DMS114 treated with DMSO at 0.1 percent for 48 hours (cell line): ENCODE measurements around the gene SRP19.
"Not testable (repeated sequence)": the region's sequence is repeated elsewhere in the genome, so short reads cannot be mapped to it uniquely, and the experiment has no call there.

Experiments
- DNase-seq: peaks from one replicate; lab custom pipeline; 2025; ENCODE audit not compliant: unreplicated experiment; lab: John Stamatoyannopoulos, UW

Gene SRP19

DNA sequence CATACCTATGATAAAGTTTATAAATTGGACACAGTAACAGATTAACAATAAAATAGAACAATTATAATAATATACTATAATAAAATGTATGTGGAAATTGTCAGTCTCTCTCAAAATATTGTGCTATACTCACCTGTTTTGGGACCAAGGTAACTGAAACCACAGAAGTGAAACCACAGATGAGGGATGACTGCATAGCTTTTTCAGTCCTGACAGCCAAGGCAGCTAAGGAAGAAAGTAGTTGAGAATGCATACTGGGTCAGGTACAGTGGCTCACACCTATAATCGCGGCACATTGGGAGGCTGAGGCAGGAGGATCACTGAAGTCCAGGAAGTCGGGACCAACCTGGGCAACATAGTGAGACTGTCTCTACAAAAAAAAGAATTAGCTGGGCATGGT, 8.9 kb downstream of the SRP19 start:
- no peak for DNase-seq

DNA sequence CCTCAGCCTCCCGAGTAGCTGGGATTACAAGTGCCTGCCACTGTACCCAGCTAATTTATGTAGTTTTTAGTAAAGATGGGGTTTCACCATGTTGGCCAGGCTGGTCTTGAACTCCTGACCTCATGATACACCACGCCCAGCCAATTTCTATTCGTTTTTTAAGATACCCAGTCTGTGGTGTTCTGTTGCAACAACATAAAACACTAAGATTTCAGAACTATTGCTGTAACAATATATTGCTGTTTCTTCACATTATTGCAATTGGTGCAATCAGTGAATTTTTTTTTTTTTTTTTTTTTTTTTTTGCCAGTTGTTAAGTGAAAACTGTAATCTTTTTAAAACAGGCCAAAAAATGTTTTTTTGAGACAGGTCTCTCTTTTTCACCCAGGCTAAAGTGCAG, 9.9 kb downstream of the SRP19 start:
- no peak for DNase-seq

DNA sequence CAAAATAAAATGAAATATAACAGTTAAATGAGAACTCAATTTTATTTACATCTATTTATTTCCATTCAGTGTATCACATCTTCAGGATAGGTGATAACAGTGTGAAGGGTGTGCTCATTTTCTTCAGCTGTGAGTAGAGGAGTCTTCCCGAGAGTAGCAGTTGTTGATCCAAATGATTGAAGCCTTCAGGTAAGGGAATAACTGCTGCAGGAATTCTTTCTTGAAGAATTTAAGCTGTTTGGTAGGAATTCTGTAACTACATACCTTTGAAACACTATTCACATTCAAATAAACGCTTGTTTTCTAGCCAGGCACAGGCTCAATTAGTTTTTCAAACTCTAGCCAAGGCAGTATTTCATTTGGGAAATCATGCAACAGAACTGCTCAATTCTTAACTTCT, 15.3 kb downstream of the SRP19 start:
- DNase-seq = no peak

DNA sequence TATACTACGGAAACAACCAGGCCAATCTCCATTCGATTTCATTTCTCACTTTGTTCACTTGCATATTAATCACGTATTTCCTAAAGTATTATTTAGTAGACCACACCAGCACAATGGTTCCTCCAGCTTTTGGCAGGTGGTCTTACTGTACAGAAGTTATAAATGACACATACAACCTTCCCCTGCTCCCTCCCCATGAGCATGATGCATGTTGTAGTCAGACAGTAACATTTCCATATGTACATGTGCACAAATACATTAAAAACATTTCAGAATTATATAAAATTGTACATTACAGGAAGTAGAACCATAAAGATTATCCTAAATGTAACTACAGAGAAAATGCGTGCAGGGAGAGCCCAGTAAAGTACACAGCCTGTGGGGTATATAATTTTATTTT, 17.0 kb downstream of the SRP19 start:
- no peak for DNase-seq

DNA sequence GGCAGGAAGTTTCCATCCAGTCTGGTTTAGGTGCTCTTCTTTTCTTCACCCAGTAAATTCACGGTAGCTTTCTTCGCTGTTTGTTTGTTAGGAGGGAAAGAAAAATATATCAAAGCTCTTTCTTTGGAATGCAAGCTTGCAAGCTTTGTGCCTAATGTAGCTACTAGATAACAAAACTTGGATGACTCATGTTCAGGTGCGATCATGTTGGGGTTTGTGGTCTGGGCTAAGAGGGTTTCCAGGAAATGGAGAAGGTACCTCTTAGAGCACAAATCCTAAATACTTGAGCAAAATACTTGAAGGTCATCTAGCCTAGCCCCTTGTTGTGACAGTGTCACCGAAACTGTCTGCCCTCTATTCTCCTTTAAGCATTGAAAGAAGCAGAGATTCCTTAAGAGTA, 17.7 kb downstream of the SRP19 start:
- no peak for DNase-seq

DNA sequence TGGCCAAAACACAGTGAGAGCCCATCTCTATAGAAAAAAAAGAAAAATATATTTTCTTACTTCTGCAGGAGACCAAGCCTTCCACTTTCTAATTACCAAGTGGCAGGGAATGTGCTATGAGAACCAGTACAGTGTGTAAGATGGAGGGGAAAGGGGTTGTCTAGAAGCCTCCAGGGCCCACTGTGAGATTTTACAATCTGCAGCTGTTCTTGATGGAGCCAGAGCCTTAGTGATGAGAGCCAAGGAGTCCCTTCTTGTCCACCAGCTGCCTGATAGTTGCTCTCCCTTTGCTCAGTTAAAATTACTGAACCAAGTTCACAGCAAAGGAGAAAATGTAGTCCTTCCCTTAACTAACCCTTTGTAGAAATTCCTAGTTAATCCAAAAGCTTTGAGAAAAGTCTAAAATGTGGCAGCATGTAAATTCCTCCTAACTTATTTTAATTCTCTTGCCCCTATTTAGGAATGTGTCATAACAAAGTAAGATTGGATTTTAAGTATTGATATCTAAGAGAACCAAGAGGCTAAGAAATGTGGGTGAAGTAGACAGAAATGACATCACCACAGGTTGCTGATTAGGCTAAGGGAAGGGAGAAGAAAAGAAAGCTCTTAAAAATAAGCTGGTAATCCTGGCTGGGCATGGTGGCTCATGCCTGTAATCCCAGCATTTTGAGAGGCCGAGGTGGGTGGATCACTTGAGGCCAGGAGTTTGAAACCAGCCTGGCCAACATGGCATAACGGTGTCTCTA, 19.3 kb downstream of the SRP19 start:
- no peak for DNase-seq

DNA sequence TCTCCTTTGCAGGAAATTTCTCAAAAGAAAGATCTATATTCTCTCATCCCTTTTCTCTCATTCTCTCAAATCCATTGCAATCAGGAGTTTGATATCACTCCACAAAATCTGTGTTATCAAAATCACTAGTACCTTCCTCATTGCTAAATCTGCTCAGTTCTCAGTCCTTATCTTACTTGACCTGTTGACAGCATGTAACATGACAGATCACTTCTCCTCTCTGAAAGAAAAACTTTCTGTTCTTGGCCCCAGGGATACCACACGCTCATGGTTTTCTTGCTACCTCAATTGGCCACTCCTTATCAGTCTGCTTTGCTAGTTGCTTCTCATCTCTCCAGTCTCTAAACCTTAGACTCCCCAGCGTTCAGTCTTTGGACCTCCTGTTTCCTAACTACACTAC, 22.1 kb downstream of the SRP19 start:
- DNase-seq = no peak

DNA sequence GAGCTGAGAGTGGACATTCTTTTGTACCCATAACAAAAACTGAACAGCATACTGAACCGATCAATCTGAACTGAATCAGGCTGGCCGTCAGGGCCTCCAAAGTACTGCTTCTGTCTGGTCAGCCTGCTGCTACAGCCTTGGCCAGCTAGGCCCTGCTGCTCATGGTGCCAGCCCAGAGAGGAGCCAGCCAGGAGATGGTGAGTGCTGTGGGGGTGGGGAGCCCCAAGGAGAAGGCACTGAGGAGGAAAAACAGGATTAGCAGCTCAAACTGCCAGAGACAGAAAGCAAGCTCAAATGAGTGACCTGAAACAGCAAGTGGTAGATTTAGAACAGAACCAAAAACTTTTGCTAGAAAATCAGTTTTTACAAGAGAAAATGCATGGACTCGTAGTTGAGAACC, 23.9 kb downstream of the SRP19 start:
- DNase-seq = no peak

DNA sequence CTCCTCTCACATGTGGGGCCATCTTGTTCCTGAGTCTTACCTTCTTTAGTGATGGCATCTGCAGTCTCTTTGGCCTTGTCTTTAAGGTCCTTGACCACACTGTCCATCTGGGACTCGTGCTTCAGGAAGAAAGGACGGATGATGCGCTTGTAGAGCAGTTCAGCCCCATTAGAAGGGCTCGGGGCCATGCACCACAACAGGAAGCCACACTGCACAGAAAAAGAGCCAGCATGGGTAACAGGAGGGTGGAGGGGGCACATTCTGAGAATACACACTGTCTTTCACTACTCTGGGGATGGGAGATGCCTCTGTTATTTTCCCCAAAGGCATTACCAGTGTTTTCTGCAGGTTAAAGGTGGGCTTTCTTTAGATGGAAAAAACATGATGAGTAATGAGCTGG, 25.9 kb downstream of the SRP19 start:
- no peak for DNase-seq

DNA sequence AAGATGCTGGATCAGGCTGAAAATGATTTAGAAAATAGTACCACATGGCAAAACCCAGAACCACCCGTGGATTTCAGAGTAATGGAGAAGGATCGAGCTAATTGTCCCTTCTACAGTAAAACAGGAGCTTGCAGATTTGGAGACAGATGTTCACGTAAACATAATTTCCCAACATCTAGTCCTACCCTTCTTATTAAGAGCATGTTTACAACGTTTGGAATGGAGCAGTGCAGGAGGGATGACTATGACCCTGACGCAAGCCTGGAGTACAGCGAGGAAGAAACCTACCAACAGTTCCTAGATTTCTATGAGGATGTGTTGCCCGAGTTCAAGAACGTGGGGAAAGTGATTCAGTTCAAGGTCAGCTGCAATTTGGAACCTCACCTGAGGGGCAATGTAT, 31.0 kb downstream of the SRP19 start:
- DNase-seq = not testable (repeated sequence)

DNA sequence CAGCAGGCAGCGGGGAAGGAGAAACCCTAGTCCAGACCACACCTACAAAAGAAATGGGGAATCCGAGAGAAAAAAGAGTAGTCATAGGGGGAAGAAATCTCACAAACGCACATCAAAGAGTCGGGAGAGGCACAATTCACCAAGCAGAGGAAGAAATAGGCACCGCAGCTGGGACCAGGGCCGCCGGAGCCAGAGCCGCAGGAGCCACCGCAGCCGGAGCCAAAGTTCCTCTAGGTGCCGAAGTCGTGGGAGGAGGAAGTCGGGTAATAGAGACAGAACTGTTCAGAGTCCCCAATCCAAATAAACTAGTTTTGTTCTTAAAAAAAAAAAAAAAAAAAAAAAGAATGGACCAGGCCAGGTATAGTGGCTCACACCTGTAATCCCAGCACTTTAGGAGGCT, 31.7 kb downstream of the SRP19 start:
- DNase-seq = no peak

DNA sequence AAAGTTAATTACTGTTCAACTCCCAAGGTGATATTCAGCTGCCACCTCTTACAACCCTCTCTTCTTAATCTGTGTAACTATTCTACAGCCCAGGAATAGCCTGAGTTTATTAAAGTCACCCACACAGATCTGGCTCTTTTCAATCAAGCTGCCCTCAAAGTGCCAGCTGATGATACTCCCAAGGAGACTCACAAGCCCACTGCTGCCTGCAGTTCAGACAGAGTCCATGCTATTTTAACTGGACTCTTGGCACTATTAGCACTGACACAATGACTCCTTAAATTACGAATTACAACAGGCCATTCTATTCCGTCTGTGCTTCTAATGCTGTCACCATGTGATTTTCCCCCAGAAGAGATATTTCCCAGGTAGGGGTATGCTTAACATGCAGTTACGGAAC, 34.6 kb downstream of the SRP19 start:
- DNase-seq = no peak

DNA sequence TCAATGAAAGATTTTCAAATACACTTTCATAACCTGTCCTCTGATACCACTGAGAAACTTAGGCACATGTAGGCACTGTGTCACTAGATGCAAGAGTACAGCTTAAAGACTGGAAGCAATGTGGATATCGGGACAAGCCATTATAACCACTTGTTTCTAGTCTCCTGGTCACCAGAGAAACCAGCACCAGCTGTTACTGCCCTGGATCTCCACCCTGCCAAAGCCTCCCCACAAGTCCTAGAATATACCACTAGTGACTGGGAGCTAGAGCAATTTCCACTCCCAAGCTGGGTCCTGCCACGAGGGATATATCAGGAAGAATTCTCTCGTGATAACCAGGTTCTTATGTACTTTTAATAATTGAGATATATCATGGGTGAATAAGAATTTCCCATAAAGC, 41.5 kb downstream of the SRP19 start:
- no peak for DNase-seq

DNA sequence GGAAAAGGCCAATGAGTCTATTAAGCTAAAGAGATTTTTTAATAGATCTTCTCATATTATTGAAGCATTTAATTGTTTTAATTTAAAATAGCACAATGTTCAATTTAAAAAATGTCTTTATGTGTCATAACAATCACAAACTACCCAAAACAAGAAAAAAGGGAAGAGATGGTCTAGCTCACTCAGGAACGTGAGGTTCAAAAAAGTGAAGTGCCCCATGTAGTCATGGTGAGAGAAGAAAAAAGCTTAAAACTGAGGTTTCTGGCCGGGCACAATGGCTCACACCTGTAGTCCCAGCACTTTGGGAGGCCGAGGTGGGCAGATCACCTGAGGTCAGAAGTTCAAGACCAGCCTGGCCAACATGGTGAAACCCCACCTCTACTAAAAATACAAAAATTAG, 43.9 kb downstream of the SRP19 start:
- not testable (repeated sequence) for DNase-seq

DNA sequence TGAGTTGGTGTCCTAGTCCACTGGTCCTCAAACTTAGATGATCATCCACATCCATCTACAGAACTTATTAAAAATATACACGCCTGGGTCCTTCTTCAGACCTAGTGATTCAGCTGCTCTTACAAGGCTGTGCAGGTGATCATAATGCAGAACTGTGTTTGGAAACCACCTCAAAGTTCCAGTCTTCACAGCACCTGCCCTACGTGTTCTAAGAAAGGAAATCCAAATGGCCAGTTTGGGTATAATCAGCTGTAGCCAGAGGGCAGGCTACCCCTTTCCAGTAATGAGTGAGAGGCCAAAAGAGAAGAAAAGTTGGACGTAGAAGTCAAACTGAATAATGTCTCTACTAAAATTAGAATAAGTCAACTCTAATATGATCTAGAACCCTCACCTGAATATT, 45.5 kb downstream of the SRP19 start:
- DNase-seq = no peak

DNA sequence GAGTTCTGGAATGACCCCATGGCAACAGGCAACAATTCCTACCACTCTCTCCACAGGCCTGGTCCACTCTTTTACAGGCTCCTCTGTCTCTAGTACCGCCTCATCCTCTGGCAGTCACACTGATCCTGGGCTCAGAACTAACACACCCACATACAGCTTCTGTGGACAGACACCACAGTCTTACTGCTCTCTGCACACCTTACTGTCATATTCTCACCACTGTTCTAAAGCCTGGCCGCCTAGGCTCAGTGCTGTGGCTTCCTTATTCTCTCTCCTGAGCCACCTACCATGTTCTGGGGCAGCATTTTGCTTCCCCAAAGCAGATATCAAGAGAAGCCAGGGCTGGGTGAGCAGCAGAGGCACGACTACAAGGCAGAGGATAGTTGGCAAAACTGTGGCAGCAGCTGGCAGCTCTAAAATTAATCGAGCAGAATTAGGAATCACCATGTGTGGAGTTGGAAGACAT, 46.1 kb downstream of the SRP19 start:
- DNase-seq = no peak

DNA sequence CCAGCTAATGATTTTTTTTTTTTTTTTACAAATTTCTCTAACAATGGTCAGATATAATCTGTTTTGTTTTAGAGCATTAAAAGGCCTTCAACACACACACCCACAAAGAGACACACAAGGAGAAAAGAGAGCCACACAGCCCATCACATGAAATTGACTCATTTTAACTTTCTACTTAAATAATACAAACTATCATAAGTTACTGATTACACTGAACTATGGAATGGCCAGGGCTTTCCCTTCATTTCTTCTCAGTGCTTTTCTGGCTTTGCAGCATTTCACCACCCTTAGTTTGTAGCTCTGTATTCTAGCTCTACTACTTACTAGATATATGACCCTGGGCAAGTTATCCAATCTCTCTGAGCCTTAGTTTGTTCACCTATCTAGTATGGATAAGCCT, 47.8 kb downstream of the SRP19 start:
- DNase-seq = no peak

DNA sequence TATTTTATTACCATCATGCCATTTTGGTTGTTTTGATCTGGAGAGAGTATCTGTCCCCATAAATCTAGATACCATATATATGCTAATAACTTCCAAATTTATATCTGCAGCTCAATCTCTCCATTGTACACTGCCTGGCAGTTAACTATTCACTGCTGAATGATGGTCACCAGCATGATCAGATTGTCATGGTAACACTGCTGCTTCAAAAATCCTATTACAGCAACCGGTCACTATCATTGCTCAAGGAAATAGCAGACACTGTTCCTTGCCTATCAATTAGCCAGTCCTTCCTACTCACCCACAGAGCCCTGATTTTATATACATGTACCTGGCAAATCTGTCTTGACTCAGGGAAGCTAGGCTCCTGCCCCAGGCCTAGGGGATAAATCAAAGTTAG, 49.4 kb downstream of the SRP19 start:
- DNase-seq = no peak

DNA sequence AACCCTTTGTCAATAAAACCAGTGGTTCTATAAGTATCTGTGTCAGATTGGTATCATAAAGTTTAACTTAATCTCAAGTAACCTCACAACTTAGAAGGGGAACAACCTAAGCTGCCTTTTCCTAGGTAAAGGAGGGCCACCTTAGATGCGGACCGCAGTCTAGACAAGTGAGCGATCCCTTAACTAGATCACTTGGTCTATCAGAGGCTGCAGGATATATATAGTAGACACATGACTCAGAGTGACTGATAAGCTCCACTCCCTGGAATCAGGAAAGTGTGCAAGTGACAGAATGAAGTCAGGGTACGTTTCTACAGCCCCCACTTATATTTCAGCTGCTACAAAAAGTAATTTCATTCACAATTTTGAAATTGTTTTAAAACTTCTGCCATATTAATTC, 53.5 kb downstream of the SRP19 start:
- DNase-seq = no peak

DNA sequence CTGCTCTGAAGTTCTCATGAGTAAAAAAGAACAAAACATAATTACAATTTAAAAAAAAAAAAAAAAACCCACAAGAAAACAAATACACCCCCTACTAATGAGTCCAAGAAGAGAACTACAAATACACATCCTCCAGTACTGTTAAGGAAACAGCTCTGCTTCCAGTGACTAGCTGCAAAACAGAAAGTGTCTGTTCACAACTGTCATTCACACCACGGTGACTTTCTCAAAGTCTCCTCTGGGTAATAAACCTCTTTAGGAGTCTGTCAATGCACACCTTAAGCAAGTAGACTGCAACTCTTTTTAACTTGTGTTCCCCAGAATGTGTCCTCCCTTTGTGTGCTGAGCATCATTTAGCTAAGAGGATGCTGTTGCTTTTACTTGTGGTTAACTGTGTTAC, 54.7 kb downstream of the SRP19 start:
- no peak for DNase-seq

DNA sequence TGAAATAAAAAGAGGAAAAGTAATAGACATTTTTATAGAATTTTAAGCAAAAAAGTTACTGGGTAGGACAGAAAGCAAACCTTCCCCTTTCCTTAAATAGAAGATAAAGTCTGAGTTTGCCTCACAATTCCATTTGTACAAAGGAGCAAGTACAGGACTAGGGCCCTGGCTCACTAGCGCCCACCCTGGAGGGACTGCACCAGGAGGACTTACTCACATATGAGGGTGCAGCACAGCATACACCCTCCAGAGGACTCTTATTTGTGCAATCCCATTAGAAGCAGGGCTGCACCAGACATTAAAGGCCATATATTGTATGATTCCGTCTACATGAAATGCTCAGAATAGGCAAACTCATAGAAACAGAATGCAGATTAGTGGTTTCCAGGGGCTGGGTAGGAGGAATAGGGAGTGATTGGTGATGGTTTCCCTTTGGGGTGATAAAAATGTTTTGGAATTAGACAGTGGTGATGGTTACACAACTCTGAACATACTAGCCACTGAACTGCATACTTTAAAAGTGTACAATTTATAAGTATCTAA, 56.4 kb downstream of the SRP19 start:
- DNase-seq = no peak

DNA sequence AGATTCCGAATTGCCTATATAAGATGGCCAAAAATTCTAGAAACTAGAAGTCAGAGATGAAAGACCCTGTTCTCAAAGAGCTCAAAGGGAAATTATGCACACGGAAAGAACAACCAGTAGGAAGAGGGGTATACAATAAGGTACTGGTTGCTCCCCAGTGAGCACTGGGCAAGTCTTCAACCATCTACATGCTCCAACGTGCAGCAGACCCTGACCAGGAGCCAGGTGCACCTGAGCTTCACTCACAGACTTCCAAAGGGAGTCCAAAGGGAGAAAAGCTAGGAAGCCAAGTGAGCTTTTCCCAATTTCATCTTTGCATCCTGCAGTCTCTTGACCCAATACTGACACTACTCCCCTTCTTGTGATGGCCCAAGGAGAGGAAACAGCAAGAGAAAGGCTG, 57.0 kb downstream of the SRP19 start:
- DNase-seq = no peak

DNA sequence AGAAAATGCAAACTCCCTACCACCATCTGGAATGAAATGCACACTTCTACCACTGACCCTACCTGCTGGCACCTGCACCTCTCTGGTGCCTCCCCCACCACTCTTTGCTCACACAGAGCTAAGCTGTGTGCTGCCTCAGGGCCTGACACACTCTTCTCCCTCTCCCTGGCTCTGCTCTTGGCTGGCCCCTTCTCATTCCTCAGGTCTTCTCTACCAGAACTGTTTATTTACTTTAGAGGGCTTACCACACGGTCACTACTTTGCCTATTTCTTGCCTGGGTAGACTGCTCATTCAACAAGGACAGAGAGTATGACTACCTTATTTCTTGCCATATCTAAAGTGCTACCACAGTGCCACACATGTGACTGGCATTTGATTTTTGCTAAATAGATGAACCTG, 57.6 kb downstream of the SRP19 start:
- DNase-seq = no peak
